Right ventricle myocardium inferior (tissue), 1 donor: Measurements from ENCODE around the gene FHIT. TPM values are rescaled to one million over a fixed set of nuclear protein-coding genes. Genes with fewer than 3 reads are reported as not detected.

Experiments used
- ATAC-seq: fragments of 200-7000 bp; cut with Tn5 transposase; one replicate; pipeline ENCODE4 v1.9.1; 2020; ENCODE audit warnings: mild to moderate bottlenecking, moderate library complexity
- DNase-seq: peaks from one replicate; pipeline ENCODE4 v3.0.0; 2021; ENCODE audit errors: missing footprints
- intact Hi-C: fragments of 100-400 bp; cut with DNase I; formaldehyde crosslinking; loops from one replicate; pipeline ENCODE4 v1.11.0; 2022
- total RNA-seq: library from RNA; stranded (reverse); fragmentation: NEBNext Ultra II Directional; extraction: Animal tissue kit (Norgen Biotek cat#: 25700); gene quantifications from one replicate; pipeline ENCODE4 v1.2.1, GENCODE V29; 2021
- donor health status: DM: no; HTN: yes; CAD: no; lungs with severe emphysema.

Gene FHIT
- total RNA-seq, 1 donor from 2014 or later: 24.5 TPM

GRCh38 chr3:61141227-61141626 lies 110.0 kb downstream of the FHIT start:
- ATAC-seq: no peak
- DNase-seq: no peak
- intact Hi-C loops: no loop called here

GRCh38 chr3:61139686-61140085 lies 111.6 kb downstream of the FHIT start:
- ATAC-seq: no peak
- no peak for DNase-seq
- intact Hi-C loops: no loop called here

GRCh38 chr3:61138401-61138800 lies 112.9 kb downstream of the FHIT start:
- no peak for ATAC-seq
- intact Hi-C loops: no loop called here

GRCh38 chr3:61136191-61136590 lies 115.1 kb downstream of the FHIT start:
- ATAC-seq: no peak

More at GRCh38 chr3:61138401-61138800, 112.9 kb downstream of the FHIT start:
- DNase-seq: no peak

GRCh38 chr3:61134532-61134931 lies 116.7 kb downstream of the FHIT start:
- ATAC-seq (no peak), DNase-seq (no peak)
- intact Hi-C loops: no loop called here

More at GRCh38 chr3:61136191-61136590, 115.1 kb downstream of the FHIT start:
- intact Hi-C loops: no loop called here
- no peak for DNase-seq

GRCh38 chr3:61132062-61132461 lies 119.2 kb downstream of the FHIT start:
- intact Hi-C loops: no loop called here
- ATAC-seq (no peak), DNase-seq (no peak)

- intact Hi-C loops: no loop called here
- ATAC-seq (no peak), DNase-seq (no peak)
These were observed 132.4 kb downstream of the FHIT start for GRCh38 chr3:61118830-61119229.

- no peak for DNase-seq
- no peak for ATAC-seq
- intact Hi-C loops: no loop called here
These were observed 134.0 kb downstream of the FHIT start for GRCh38 chr3:61117045-61117898.

GRCh38 chr3:61114316-61114953 lies 136.8 kb downstream of the FHIT start:
- no peak for DNase-seq
- ATAC-seq: no peak
- intact Hi-C loops: no loop called here

- intact Hi-C loops: no loop called here
- ATAC-seq (no peak), DNase-seq (no peak)
These were observed 139.4 kb downstream of the FHIT start for GRCh38 chr3:61111825-61112224.

- DNase-seq: no peak
- no peak for ATAC-seq
- intact Hi-C loops: no loop called here
These were observed 140.7 kb downstream of the FHIT start for GRCh38 chr3:61110576-61110975.

GRCh38 chr3:61108247-61109019 lies 142.8 kb downstream of the FHIT start:
- intact Hi-C loops: no loop called here
- DNase-seq: no peak
- ATAC-seq: no peak

GRCh38 chr3:61094608-61095007 lies 156.6 kb downstream of the FHIT start:
- intact Hi-C loops: no loop called here
- no peak for DNase-seq
- ATAC-seq: no peak

GRCh38 chr3:61093364-61093763 lies 157.9 kb downstream of the FHIT start:
- DNase-seq: no peak
- intact Hi-C loops: no loop called here
- no peak for ATAC-seq

GRCh38 chr3:61092870-61093269 lies 158.4 kb downstream of the FHIT start:
- no peak for ATAC-seq
- intact Hi-C loops: no loop called here
- DNase-seq: no peak

- intact Hi-C loops: no loop called here
- DNase-seq: no peak
- ATAC-seq: no peak
These were observed 160.7 kb downstream of the FHIT start for GRCh38 chr3:61090389-61091169.

GRCh38 chr3:61087465-61087864 lies 163.8 kb downstream of the FHIT start:
- intact Hi-C loops: no loop called here
- DNase-seq (no peak), ATAC-seq (no peak)

GRCh38 chr3:61081554-61081953 lies 169.7 kb downstream of the FHIT start:
- no peak for DNase-seq
- intact Hi-C loops: no loop called here
- no peak for ATAC-seq
